Measurements from ENCODE around the gene PIP4K2B.

Gene PIP4K2B

DNA sequence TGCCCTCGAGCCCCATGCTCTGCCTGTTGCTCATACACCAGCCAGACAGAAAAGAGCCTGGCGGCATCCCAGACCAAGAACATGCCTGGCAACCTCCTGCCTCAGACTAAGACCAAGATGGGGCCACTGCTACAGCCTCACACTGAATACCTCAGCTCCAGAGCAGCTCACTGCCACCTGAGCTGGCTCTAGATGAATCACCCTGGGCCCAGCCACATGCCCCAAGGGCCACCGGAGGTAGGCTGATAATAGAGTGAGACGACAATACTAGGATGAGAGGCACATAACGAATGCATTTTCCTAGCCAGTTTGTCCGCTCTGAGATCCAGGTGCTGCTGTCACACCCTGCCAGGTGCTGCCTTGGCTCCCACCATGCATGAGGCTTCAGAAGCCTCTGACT is 13.0 kb downstream of the PIP4K2B start:
- no peak for TF ChIP-seq CTCF (IDR thresholded peaks at IDR 0.05; ENCODE audit: unreplicated experiment in 3 of 3)
- no peaks in the 10 kb centered on the region for H3K9me3 Mint-ChIP-seq
- H3K4me1 Mint-ChIP-seq, result peaks cover 10% of the 10 kb centered on the region
- peaks cover 32% of the 10 kb centered on the region for H3K36me3 Mint-ChIP-seq (ENCODE audit: low read depth)
- H3K27ac Mint-ChIP-seq, result no peak overlapping the region
- no peak overlapping the region for H3K4me3 Mint-ChIP-seq
- H3K27me3 Mint-ChIP-seq (ENCODE audit: low read depth), result no peaks in the 10 kb centered on the region

DNA sequence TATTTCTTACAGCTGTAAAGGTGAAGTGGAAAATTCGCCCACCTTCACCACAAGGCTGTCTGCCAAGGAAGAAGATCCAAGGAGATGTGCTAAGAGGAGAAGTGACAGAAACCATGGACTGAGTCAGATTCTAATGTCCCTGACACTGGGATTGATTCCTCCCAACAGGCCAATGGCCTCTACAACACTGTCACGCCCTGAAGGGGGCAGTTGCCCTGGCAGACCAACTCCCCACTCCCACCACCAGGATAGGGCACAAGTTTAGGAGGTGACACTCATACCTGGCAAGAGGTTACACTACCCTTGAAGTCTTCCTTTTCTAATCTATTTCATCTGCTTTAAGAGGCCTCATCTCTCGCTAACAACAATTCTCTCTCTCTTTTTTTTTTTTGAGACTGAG is 16.1 kb downstream of the PIP4K2B start:
- Mint-ChIP-seq H3K4me3 (no peak overlapping the region), H3K27me3 (ENCODE audit: low read depth) (no peaks in the 10 kb centered on the region), H3K27ac (no peak overlapping the region), H3K36me3 (ENCODE audit: low read depth) (peaks cover 61% of the 10 kb centered on the region), H3K4me1 (no peaks in the 10 kb centered on the region), H3K9me3 (no peaks in the 10 kb centered on the region)
- TF ChIP-seq CTCF (IDR thresholded peaks at IDR 0.05; ENCODE audit: unreplicated experiment in 3 of 3), result no peak

DNA sequence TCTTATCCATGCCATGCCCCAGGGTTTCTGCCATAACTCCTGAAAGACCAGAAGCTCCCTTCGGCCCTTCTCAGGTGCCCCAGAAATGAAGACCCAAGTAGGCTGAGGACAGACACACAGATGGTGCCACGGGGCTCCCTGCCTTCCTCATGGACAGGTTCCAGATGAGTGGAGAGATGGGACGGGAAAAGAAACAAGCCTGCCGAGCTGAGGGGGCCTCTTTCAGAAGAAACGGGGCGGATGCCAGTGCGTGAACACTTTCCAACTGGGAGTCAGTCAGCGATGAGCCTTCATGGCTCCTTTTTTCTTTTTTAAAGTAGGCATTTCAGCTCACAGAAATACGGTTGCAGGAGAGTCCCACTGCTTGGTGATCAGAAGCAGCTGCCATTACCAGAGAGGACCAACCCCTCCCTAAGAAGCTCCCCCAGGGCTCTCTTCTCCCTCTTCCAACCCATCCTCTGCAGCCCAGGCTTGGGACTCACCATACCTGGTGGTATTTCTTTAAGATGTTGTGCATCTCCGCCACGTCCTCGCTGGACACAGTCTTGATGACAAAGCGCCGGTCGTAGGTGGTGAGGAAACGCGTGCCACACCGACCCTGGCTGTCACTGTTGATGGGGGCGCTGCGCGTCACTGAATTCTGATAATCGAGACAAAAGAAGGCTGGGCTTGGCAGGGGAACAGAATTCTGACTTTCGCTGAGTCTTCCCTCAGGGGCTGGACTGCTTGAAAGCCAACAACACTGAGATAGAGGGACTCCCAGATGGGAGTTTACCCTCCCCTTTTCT is 19.2 kb downstream of the PIP4K2B start:
- Mint-ChIP-seq H3K4me3 (no peak overlapping the region), H3K4me1 (no peaks in the 10 kb centered on the region), H3K27me3 (ENCODE audit: low read depth) (no peaks in the 10 kb centered on the region), H3K36me3 (ENCODE audit: low read depth) (peaks cover 70% of the 10 kb centered on the region), H3K27ac (no peak overlapping the region), H3K9me3 (no peaks in the 10 kb centered on the region)
- TF ChIP-seq CTCF (IDR thresholded peaks at IDR 0.05; ENCODE audit: unreplicated experiment in 3 of 3), result no peak

DNA sequence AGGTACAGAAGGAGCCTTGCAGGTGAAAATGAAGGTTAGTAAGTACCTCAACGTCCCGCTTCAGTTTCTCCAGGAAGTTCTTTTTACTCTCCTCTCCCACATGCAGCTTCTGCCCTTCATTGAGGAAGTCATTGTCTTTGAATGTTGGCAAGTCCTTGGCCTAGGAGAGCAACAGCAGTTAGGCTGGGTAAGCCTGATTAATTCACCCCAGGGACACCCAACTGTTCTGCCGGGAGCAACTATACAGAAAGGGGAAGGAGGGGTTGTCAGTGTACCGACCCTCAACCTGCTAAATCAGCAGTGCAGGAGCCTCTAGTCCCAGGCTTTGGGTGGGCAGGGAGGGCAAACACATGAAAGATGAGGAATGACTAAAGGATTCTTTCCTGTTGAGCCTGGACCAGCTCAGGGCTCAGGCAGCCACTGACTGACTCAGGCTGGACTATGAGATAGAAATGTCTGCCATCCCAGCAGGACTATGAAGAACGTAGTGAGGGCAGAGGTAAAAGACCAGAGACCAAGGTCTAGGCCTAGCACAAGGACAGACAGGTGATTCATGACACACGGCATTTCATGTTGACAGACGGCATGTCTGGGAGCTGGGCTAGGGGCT is 21.6 kb downstream of the PIP4K2B start:
- no peak overlapping the region for H3K4me3 Mint-ChIP-seq
- no peak for TF ChIP-seq CTCF (IDR thresholded peaks at IDR 0.05; ENCODE audit: unreplicated experiment in 3 of 3)
- H3K27me3 Mint-ChIP-seq (ENCODE audit: low read depth), result no peaks in the 10 kb centered on the region
- H3K9me3 Mint-ChIP-seq, result no peaks in the 10 kb centered on the region
- no peak overlapping the region for H3K27ac Mint-ChIP-seq
- H3K36me3 Mint-ChIP-seq (ENCODE audit: low read depth), result peaks cover 69% of the 10 kb centered on the region
- H3K4me1 Mint-ChIP-seq, result no peaks in the 10 kb centered on the region

GRCh38 chr17:38773258-38773657 is 26.1 kb downstream of the PIP4K2B start:
- H3K4me3 Mint-ChIP-seq, result no peak overlapping the region
- H3K27ac Mint-ChIP-seq, result no peak overlapping the region
- no peaks in the 10 kb centered on the region for H3K9me3 Mint-ChIP-seq
- no peaks in the 10 kb centered on the region for H3K27me3 Mint-ChIP-seq (ENCODE audit: low read depth)
- H3K36me3 Mint-ChIP-seq (ENCODE audit: low read depth), result peaks cover 77% of the 10 kb centered on the region
- no peaks in the 10 kb centered on the region for H3K4me1 Mint-ChIP-seq
- no peak for TF ChIP-seq CTCF (IDR thresholded peaks at IDR 0.05; ENCODE audit: unreplicated experiment in 3 of 3)

DNA sequence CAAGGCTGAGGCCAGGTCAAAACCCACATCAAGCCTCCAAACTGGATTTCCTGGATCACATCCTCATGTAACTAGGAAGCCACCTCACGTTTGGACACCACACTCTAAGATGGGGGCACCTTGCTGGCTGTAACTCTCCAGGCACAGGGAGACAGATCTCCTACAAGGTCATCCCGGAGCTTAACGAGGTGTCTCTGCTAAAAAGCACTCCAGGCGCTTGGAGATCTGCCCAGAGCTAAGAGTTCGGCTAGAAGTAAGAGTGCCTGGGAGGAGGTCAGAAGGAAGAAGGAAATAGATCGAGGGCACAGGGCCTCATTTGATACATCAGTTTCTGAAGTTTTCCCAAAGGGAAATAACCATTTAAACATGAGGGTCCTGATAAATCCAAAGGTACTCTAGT is 30.9 kb downstream of the PIP4K2B start:
- no peaks in the 10 kb centered on the region for H3K9me3 Mint-ChIP-seq
- no peak overlapping the region for H3K27ac Mint-ChIP-seq
- H3K36me3 Mint-ChIP-seq (ENCODE audit: low read depth), result peaks cover 87% of the 10 kb centered on the region
- H3K4me3 Mint-ChIP-seq, result no peak overlapping the region
- H3K4me1 Mint-ChIP-seq, result no peaks in the 10 kb centered on the region
- no peaks in the 10 kb centered on the region for H3K27me3 Mint-ChIP-seq (ENCODE audit: low read depth)
- no peak for TF ChIP-seq CTCF (IDR thresholded peaks at IDR 0.05; ENCODE audit: unreplicated experiment in 3 of 3)
